Measurements from ENCODE around the gene TXN2.

DNA sequence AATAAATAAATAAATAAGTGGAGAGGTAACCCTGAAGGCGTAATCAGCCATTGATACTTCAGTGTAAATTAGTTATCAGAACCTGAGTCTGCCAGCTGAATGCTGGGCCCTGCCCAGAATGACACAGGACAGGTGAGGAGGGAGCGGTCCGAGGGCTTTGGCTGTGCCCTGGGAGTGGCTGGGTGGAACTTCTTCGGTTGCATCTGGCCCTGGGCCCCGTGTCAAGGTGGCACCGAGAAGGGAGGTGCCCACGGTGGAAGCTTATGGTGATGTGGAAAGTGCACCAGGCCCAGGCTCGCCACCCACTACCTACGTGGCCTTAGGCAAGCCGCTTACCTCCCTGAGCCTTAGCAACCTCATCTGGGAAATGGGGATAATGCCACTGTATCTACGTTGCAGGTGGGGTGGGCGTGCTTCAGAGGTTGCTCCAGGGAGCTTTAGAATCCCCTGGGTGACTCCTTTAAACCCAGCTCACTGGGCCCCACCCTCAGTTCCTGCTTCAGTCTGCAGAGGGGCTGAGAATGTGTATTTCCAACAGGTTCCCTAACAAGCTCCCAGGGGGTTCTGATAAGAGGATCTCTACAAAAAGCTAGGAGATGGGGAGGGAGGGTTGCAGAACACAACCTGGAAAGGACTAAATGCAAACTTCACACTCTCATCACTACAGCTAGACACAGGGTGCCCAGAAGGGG is 38.8 kb downstream of the TXN2 start:
- TF ChIP-seq, protein P1, sequence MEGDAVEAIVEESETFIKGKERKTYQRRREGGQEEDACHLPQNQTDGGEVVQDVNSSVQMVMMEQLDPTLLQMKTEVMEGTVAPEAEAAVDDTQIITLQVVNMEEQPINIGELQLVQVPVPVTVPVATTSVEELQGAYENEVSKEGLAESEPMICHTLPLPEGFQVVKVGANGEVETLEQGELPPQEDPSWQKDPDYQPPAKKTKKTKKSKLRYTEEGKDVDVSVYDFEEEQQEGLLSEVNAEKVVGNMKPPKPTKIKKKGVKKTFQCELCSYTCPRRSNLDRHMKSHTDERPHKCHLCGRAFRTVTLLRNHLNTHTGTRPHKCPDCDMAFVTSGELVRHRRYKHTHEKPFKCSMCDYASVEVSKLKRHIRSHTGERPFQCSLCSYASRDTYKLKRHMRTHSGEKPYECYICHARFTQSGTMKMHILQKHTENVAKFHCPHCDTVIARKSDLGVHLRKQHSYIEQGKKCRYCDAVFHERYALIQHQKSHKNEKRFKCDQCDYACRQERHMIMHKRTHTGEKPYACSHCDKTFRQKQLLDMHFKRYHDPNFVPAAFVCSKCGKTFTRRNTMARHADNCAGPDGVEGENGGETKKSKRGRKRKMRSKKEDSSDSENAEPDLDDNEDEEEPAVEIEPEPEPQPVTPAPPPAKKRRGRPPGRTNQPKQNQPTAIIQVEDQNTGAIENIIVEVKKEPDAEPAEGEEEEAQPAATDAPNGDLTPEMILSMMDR (conservative IDR thresholded peaks at IDR 0.05; ENCODE audit: low read depth in 2 of 2) = no peak
- TF ChIP-seq, protein P2, sequence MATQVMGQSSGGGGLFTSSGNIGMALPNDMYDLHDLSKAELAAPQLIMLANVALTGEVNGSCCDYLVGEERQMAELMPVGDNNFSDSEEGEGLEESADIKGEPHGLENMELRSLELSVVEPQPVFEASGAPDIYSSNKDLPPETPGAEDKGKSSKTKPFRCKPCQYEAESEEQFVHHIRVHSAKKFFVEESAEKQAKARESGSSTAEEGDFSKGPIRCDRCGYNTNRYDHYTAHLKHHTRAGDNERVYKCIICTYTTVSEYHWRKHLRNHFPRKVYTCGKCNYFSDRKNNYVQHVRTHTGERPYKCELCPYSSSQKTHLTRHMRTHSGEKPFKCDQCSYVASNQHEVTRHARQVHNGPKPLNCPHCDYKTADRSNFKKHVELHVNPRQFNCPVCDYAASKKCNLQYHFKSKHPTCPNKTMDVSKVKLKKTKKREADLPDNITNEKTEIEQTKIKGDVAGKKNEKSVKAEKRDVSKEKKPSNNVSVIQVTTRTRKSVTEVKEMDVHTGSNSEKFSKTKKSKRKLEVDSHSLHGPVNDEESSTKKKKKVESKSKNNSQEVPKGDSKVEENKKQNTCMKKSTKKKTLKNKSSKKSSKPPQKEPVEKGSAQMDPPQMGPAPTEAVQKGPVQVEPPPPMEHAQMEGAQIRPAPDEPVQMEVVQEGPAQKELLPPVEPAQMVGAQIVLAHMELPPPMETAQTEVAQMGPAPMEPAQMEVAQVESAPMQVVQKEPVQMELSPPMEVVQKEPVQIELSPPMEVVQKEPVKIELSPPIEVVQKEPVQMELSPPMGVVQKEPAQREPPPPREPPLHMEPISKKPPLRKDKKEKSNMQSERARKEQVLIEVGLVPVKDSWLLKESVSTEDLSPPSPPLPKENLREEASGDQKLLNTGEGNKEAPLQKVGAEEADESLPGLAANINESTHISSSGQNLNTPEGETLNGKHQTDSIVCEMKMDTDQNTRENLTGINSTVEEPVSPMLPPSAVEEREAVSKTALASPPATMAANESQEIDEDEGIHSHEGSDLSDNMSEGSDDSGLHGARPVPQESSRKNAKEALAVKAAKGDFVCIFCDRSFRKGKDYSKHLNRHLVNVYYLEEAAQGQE (IDR thresholded peaks at IDR 0.05; ENCODE audit: unreplicated experiment) = no peak
- no peak for TF ChIP-seq POLR2AphosphoS5 (IDR thresholded peaks at IDR 0.05; ENCODE audit: low read depth)
- TF ChIP-seq EZH2 (IDR thresholded peaks at IDR 0.05; ENCODE audit: low read depth, unreplicated experiment) = no peak
- TF ChIP-seq CREB1 (CRISPR knock-in tag; IDR thresholded peaks at IDR 0.05; ENCODE audit: low read depth) = no peak
- TF ChIP-seq EZH2phosphoT487 (IDR thresholded peaks at IDR 0.05; ENCODE audit: unreplicated experiment) = no peak
- no peak for TF ChIP-seq JUNB (IDR thresholded peaks at IDR 0.05; ENCODE audit: unreplicated experiment)
- no peak for TF ChIP-seq STAT1 (IDR thresholded peaks at IDR 0.05; ENCODE audit: unreplicated experiment)
- TF ChIP-seq ZNF114 (CRISPR knock-in tag; IDR thresholded peaks at IDR 0.05) = no peak

Measured in GM23338 (cell line).